ENCODE results near the gene RFC5. TPM values are rescaled to one million over a fixed set of nuclear protein-coding genes. Genes with fewer than 3 reads are reported as not detected.
A peak's percentile ranks its signal among the peaks of the same experiment; 100 is the strongest.

RFC5 gene
- total RNA-seq, 1 donor from 2014 or later: 11.5 TPM

- TF ChIP-seq, protein P1, sequence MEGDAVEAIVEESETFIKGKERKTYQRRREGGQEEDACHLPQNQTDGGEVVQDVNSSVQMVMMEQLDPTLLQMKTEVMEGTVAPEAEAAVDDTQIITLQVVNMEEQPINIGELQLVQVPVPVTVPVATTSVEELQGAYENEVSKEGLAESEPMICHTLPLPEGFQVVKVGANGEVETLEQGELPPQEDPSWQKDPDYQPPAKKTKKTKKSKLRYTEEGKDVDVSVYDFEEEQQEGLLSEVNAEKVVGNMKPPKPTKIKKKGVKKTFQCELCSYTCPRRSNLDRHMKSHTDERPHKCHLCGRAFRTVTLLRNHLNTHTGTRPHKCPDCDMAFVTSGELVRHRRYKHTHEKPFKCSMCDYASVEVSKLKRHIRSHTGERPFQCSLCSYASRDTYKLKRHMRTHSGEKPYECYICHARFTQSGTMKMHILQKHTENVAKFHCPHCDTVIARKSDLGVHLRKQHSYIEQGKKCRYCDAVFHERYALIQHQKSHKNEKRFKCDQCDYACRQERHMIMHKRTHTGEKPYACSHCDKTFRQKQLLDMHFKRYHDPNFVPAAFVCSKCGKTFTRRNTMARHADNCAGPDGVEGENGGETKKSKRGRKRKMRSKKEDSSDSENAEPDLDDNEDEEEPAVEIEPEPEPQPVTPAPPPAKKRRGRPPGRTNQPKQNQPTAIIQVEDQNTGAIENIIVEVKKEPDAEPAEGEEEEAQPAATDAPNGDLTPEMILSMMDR (IDR thresholded peaks at IDR 0.05): no peak
- no peak for TF ChIP-seq POLR2AphosphoS5 (IDR thresholded peaks at IDR 0.05; ENCODE audit: insufficient read depth in 1 of 2, low read depth in 1 of 2)
- no peak for TF ChIP-seq POLR2A (IDR thresholded peaks at IDR 0.05)
- Histone ChIP-seq H3K27ac (no peak overlapping the region), H3K27me3 (no peaks in the 10 kb centered on the region), H3K36me3 (peaks cover 0 to 24% of the 10 kb centered on the region in 2 donors), H3K9me3 (no peaks in the 10 kb centered on the region), H3K4me3 (no peak overlapping the region), H3K4me1 (peaks cover 21% of the 10 kb centered on the region)
- DNase-seq (ENCODE audit: extremely low spot score in 2 of 2): no peak
- intact Hi-C loops (cut with DNase I): no loop called here
Measured at GRCh38 chr12:118050972-118051910, 34.7 kb downstream of the RFC5 start.

DNA sequence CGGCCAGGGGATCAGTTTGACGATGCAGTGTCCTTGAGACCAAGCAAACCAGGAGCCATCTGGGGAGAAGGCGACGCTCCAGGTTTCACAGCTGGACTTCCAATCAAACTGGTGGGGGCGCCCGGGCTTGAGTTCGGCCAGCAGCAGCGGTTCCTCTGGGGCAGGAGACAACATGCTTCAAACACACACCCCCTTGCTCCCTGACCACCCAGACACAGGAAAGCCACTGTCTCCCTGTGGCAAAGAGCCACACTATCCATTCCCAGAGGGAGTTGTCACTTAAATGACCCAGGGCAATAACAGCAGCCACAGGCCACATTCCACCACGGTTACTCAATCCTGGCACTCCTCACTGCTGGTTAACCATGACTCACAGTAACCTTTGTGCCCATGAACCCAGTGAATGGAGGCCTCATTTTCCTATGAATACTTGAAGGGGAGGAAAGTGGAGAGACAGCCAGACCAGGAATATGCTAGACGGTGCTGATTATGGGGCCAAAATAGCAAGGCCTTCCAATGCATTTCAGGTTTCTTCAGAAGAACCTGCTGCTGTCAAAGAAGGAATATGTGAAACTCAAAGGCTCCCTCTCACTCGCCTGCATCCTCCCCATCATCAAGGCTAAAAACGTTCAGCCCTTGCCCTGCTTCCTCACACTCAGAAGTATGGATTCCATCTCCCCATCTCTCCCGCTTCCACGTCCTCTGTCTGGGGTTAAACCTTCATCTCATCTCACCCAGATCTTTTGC, 36.0 kb downstream of the RFC5 start:
- no peak overlapping the region for H3K4me3 ChIP-seq
- peak overlapping the region; percentile 37 for H3K27ac ChIP-seq
- H3K27me3 ChIP-seq: no peaks in the 10 kb centered on the region
- peaks cover 0 to 24% of the 10 kb centered on the region in 2 donors for H3K36me3 ChIP-seq
- intact Hi-C loops (cut with DNase I): no loop called here
- no peak for DNase-seq (ENCODE audit: extremely low spot score in 2 of 2)
- H3K9me3 ChIP-seq: no peaks in the 10 kb centered on the region
- TF ChIP-seq, protein P1 (IDR thresholded peaks at IDR 0.05): no peak
- peak; percentile 52 to 84 for TF ChIP-seq POLR2AphosphoS5 (IDR thresholded peaks at IDR 0.05; ENCODE audit: insufficient read depth in 1 of 2, low read depth in 1 of 2)
- peaks cover 32% of the 10 kb centered on the region for H3K4me1 ChIP-seq

DNA sequence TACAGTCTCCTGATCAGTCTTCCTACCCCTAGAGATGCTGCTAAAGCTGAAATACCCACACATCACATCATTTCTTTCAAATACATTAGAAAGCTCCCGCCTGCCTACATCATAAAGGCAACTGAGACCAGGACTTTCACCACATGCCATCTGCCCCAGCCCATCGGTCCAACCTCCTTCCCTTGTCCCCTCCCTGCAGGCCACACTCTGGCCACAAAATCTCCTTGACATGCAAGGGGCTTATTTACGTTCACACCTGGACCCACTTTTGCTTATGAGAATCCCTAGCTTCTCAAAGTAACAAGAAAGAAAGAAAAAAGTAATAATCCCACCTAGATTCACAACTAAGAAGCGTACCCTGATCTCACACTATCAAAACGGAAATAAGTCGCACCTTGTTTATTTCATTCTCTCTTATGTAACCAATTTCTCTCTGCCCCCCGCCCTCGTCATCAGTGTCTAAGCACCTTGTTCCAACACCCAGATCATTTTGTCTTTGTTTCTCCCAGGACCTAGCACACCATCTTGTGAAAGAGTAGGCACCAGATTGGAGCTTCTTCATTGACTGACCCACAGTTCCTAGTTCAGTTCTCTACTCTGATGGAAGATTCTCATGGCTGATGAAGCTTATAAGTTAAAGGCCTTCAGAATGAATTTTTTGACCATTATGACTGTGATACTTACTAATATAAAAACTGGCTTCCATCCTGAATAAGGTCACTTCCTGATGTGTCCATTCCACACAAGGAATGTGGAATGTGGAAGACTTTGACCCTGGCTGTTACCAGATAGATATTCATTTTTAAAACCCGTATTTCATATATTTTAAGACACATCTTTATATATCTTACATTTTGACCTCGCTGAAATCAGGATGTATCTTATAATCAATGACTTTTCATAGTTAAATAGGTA, 36.8 kb downstream of the RFC5 start:
- Histone ChIP-seq H3K9me3 (no peaks in the 10 kb centered on the region), H3K36me3 (peaks cover 0 to 24% of the 10 kb centered on the region in 2 donors), H3K27ac (peak overlapping the region; percentile 37), H3K27me3 (no peaks in the 10 kb centered on the region), H3K4me1 (peaks cover 32% of the 10 kb centered on the region), H3K4me3 (no peak overlapping the region)
- TF ChIP-seq POLR2AphosphoS5 (IDR thresholded peaks at IDR 0.05; ENCODE audit: insufficient read depth in 1 of 2, low read depth in 1 of 2) (no peak), POLR2A (IDR thresholded peaks at IDR 0.05) (no peak)
- TF ChIP-seq, protein P1 (IDR thresholded peaks at IDR 0.05): no peak
- intact Hi-C loops (cut with DNase I): no loop called here
- no peak for DNase-seq (ENCODE audit: extremely low spot score in 2 of 2)

GRCh38 chr12:118055144-118055557, 38.6 kb downstream of the RFC5 start:
- Histone ChIP-seq H3K9me3 (no peaks in the 10 kb centered on the region), H3K36me3 (peaks cover 0 to 16% of the 10 kb centered on the region in 2 donors), H3K27ac (no peak overlapping the region), H3K4me3 (no peak overlapping the region), H3K4me1 (peaks cover 49% of the 10 kb centered on the region), H3K27me3 (no peaks in the 10 kb centered on the region)
- DNase-seq (ENCODE audit: extremely low spot score in 2 of 2): no peak
- TF ChIP-seq, protein P1 (IDR thresholded peaks at IDR 0.05): peak in 2 of 3 experiments; percentile 7 to 20
- TF ChIP-seq POLR2AphosphoS5 (IDR thresholded peaks at IDR 0.05; ENCODE audit: insufficient read depth in 1 of 2, low read depth in 1 of 2) (no peak), POLR2A (IDR thresholded peaks at IDR 0.05) (no peak)
- intact Hi-C loops (cut with DNase I): no loop called here

Data from vagina (tissue), 2 donors.